Gastrocnemius medialis (tissue), 4 donors: ENCODE data around the gene ZNF91. TPM values are rescaled to one million over a fixed set of nuclear protein-coding genes. Genes with fewer than 3 reads are reported as not detected.

Experiments
- ATAC-seq, 2 donors: fragments of 150-250 bp; one replicate each; pipeline ENCODE4 v1.9.1; 2016
- DNase-seq, 2 donors: peaks; one replicate each; pipeline ENCODE4 v3.0.0-alpha.2; 2019
- H3K27ac ChIP-seq, 4 donors: fragments of 200-600 bp; sonication (generic); 1 replicate in 1 of 4; 2 replicates in 3 of 4; pipeline ENCODE4 v1.5.1; 2016 to 2018; ENCODE audit warnings: mild to moderate bottlenecking in 2 of 4, moderate library complexity in 1 of 4
- H3K27me3 ChIP-seq, 3 donors: fragments of 200-600 bp; sonication (generic) in 2 of 3; 1 replicate in 1 of 3; 2 replicates in 2 of 3; pipeline versions ENCODE4 v1.5.1 to v1.6.0; 2016 to 2019; ENCODE audit warnings: mild to moderate bottlenecking in 1 of 3, moderate library complexity in 1 of 3
- H3K36me3 ChIP-seq, 2 donors: fragments of 200-600 bp; sonication (generic) in 1 of 2; one replicate each; pipeline ENCODE4 v1.5.1; 2017 to 2018
- H3K4me1 ChIP-seq, 2 donors: fragments of 200-600 bp; sonication (generic) in 1 of 2; one replicate each; pipeline ENCODE4 v1.5.1; 2016 to 2017; ENCODE audit warnings: mild to moderate bottlenecking in 2 of 2
- H3K4me3 ChIP-seq, 4 donors: fragments of 200-600 bp; sonication (generic) in 3 of 4; 1 replicate in 1 of 4; 2 replicates in 3 of 4; pipeline ENCODE4 v1.5.1; 2016 to 2019; ENCODE audit warnings: mild to moderate bottlenecking in 2 of 4
- H3K9me3 ChIP-seq, 3 donors: fragments of 200-600 bp; sonication (generic) in 2 of 3; 1 replicate in 1 of 3; 2 replicates in 2 of 3; pipeline ENCODE4 v1.5.1; 2016 to 2019
- POLR2A ChIP-seq, 2 donors: fragments of 450-650 bp; IDR thresholded peaks; one replicate each; pipeline ENCODE4 v1.6.1; 2017; ENCODE audit warnings: antibody characterized with exemption in 2 of 2, mild to moderate bottlenecking in 2 of 2, moderate library complexity in 2 of 2
- in situ Hi-C, 4 donors: fragments of 200-750 bp; cut with MboI; loops; one replicate each; pipeline versions ENCODE4 v1.15.0 to v1.8.0; 2017; ENCODE audit warnings: low sequenced_read_pairs in 4 of 4
- intact Hi-C: fragments of 100-400 bp; cut with DNase I; formaldehyde crosslinking; loops from one replicate; pipeline ENCODE4 v1.15.1; 2023; ENCODE audit warnings: low total_unique reads
- total RNA-seq, 4 donors: library from RNA; depleted of rRNA; stranded (reverse); fragments of >200 nt; gene quantifications; one replicate each; pipeline versions ENCODE4 v1.1.0 to v1.2.3, GENCODE V29; 2016
- TF ChIP-seq, protein P1 (sequence below), 5 experiments: fragments of 450-650 bp in 3 of 5; fragments of 200-600 bp in 2 of 5; sonication (generic) in 2 of 5; IDR thresholded peaks in 4 of 5; conservative IDR thresholded peaks in 1 of 5; 1 replicate in 4 of 5; 2 replicates in 1 of 5; pipeline ENCODE4 v1.5.1; 2016 to 2019; ENCODE audit warnings: antibody characterized with exemption in 5 of 5, mild to moderate bottlenecking in 3 of 5, moderate library complexity in 3 of 5

The ZNF91 gene
- total RNA-seq, 4 donors from 2014 or later = 44.3 to 71.1 (median 59.0) TPM

DNA sequence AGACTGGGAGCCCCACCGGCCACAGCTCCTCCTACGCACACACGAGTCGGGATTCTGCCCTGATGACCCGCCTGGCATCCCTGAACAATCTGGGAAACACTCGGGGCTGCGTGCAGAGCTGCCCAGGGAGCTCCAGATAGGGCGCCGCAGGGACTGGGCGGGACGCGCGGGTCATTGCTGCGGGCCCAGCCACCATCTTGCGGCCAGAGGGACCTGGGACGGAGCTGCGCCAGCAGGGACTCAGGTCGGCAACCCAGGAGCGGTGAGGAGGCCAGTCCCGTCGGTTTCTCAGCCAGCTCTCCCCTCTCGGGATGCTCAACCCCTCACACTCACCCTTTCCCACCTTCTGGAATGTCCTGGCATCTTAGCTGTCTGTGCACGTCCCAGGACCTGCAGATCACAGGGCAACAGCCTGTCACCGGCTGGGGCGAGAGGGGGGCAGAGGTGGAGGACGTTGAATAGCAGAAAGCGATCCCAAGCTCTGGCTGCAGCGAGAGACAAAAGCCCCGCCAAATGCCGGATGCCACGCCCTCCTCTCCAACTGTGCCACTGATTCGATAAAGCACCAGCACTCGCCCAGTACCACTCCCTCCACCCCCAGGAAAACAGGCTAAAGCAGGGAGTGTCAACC, 20.4 kb upstream of the ZNF91 start:
- Histone ChIP-seq H3K4me3 (peak overlapping the region in 2 of 4 donors; percentile 2 to 26), H3K27ac (no peak overlapping the region), H3K4me1 (no peaks in the 10 kb centered on the region), H3K27me3 (peaks cover 0 to 19% (median 11%) of the 10 kb centered on the region in 3 donors), H3K36me3 (no peaks in the 10 kb centered on the region), H3K9me3 (no peaks in the 10 kb centered on the region)
- intact Hi-C loops = no loop called here
- ATAC-seq = no peak
- TF ChIP-seq, protein P1, sequence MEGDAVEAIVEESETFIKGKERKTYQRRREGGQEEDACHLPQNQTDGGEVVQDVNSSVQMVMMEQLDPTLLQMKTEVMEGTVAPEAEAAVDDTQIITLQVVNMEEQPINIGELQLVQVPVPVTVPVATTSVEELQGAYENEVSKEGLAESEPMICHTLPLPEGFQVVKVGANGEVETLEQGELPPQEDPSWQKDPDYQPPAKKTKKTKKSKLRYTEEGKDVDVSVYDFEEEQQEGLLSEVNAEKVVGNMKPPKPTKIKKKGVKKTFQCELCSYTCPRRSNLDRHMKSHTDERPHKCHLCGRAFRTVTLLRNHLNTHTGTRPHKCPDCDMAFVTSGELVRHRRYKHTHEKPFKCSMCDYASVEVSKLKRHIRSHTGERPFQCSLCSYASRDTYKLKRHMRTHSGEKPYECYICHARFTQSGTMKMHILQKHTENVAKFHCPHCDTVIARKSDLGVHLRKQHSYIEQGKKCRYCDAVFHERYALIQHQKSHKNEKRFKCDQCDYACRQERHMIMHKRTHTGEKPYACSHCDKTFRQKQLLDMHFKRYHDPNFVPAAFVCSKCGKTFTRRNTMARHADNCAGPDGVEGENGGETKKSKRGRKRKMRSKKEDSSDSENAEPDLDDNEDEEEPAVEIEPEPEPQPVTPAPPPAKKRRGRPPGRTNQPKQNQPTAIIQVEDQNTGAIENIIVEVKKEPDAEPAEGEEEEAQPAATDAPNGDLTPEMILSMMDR (IDR thresholded peaks at IDR 0.05 in 4 of 5, conservative IDR thresholded peaks at IDR 0.05 in 1 of 5) = no peak
- TF ChIP-seq POLR2A (IDR thresholded peaks at IDR 0.05) = no peak
- in situ Hi-C loops = no loop called here
- DNase-seq = no peak

DNA sequence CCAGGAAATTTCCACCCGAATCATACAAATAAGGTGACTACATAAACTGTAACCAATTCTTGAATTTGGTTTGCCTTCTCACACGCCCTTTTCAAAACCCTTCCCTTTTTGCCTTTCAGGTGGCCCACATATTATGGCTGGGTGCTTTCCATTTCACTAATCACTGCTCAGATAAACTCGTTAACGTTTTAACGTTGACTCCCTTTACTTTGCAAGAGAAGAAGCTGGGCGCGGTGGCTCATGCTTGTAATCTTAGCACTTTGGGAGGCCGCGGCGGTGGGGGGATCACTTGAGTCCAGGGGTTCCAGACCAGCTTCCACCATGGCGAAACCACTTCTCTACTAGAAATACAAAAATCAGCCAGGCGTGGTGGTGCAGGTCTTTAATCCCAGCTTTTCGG, 19.8 kb upstream of the ZNF91 start:
- in situ Hi-C loops = no loop called here
- Histone ChIP-seq H3K27me3 (peaks cover 0 to 19% (median 11%) of the 10 kb centered on the region in 3 donors), H3K27ac (no peak overlapping the region), H3K36me3 (no peaks in the 10 kb centered on the region), H3K9me3 (no peaks in the 10 kb centered on the region), H3K4me1 (no peaks in the 10 kb centered on the region), H3K4me3 (peak overlapping the region in 2 of 4 donors; percentile 2 to 26)
- intact Hi-C loops = no loop called here
- no peak for TF ChIP-seq POLR2A (IDR thresholded peaks at IDR 0.05)
- TF ChIP-seq, protein P1 (IDR thresholded peaks at IDR 0.05 in 4 of 5, conservative IDR thresholded peaks at IDR 0.05 in 1 of 5) = no peak
- no peak for ATAC-seq
- DNase-seq = no peak

DNA sequence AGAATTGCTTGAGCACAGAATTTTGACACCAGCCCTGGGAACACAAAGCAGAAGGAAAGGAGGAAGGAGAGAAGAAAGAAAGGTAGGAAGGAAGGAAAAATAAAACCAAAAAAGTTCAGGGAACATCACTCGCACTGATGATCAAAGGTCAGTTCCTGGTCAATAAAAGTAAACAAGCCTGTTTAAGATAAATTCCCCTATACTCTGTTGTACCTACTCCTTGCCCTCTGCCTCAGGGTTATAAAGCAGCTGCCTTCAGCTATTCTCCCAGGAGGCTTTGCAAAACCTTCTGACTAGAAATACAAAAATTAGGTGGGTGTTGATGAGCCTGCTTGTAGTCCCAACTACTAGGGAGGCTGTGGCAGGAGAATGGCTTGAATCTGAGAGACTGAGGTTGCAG, 14.9 kb upstream of the ZNF91 start:
- Histone ChIP-seq H3K9me3 (no peaks in the 10 kb centered on the region), H3K4me1 (no peaks in the 10 kb centered on the region), H3K4me3 (no peak overlapping the region), H3K27me3 (peaks cover 0 to 1% (median 0%) of the 10 kb centered on the region in 3 donors), H3K36me3 (no peaks in the 10 kb centered on the region), H3K27ac (no peak overlapping the region)
- no peak for ATAC-seq
- no peak for DNase-seq
- in situ Hi-C loops = no loop called here
- intact Hi-C loops = no loop called here
- TF ChIP-seq POLR2A (IDR thresholded peaks at IDR 0.05) = no peak
- TF ChIP-seq, protein P1 (IDR thresholded peaks at IDR 0.05 in 4 of 5, conservative IDR thresholded peaks at IDR 0.05 in 1 of 5) = no peak

DNA sequence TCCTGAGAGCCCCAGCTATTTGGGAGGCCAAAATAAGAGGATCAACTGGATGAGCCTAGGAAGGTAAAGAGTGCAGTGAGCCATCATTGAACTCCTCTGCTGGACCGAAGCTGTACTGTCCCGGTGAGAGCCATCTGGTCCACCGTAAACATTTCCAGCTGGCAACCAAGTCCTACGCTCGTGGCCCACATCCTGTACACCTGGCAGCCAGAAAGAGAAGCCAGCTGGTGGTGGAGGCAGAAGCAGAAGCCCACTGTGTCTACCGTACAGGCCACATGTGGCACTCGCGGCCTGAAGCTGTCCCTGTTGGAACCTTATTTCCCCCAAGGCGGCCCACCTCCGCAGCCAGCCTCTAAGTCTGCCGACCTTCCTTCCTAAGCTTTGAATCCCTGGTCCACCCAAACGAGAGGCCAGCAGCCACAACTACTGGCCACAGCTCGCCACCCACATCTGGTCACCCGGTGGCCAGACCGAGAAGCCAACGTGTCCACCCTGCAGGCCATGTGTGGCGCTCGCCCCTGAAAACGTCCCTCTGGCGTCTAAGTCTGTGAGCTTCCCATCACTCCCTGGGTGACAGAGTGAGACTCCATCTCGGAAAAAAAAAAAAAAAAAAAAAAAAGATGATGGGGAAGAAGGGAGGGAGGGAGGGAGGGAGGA, 14.2 kb upstream of the ZNF91 start:
- Histone ChIP-seq H3K36me3 (no peaks in the 10 kb centered on the region), H3K4me1 (no peaks in the 10 kb centered on the region), H3K27ac (no peak overlapping the region), H3K27me3 (no peaks in the 10 kb centered on the region), H3K9me3 (no peaks in the 10 kb centered on the region), H3K4me3 (no peak overlapping the region)
- intact Hi-C loops (no loop called here), in situ Hi-C loops (no loop called here)
- DNase-seq = no peak
- no peak for TF ChIP-seq POLR2A (IDR thresholded peaks at IDR 0.05)
- TF ChIP-seq, protein P1 (IDR thresholded peaks at IDR 0.05 in 4 of 5, conservative IDR thresholded peaks at IDR 0.05 in 1 of 5) = no peak
- ATAC-seq = no peak
